K562 (cell line): Measurements from ENCODE around the gene IFT122. TPM values are rescaled to one million over a fixed set of nuclear protein-coding genes. Genes with fewer than 3 reads are reported as not detected.

Source experiments
- ATAC-seq: fragments of 200-7000 bp; cut with Tn5 transposase; 3 replicates; pipeline ENCODE4 v1.9.1; 2020; ENCODE audit warnings: moderate library complexity
- BruUV-seq: library from RNA; stranded (reverse); fragments of 400-500 nt; replicated peaks from 2 replicates; lab custom pipeline; 2021; lab: Mats Ljungman, UMichigan
- CTCF ChIA-PET: fragments of 300-600 bp; formaldehyde crosslinking; extraction: SDS; loops from one replicate; lab custom pipeline; 2021; ENCODE audit warnings: low intra/inter-chr PET ratio; lab: Yijun Ruan, JAX
- POLR2A ChIA-PET: fragments of 300-600, 350-650 bp; sonication (Branson Sonifier 250); formaldehyde crosslinking; extraction: SDS; loops from one replicate; lab custom pipeline; 2021; ENCODE audit warnings: antibody characterized with exemption, inconsistent platforms; lab: Yijun Ruan, JAX
- DNase-seq, 4 experiments: peaks; one replicate each; pipeline versions ENCODE4 v3.0.0 to v3.0.0-alpha.2; 2011 to 2018; ENCODE audit warnings: low spot score in 3 of 4, mixed read lengths in 3 of 4; ENCODE audit errors: extremely low read depth in 1 of 4
- FAIRE-seq: peaks from 2 replicates; lab custom pipeline; 2011; peaks lifted over from hg19 to GRCh38; lab: Jason Lieb, UNC
- H2AFZ ChIP-seq: 2 replicates; pipeline ENCODE4 v1.6.0; 2011; ENCODE audit warnings: low read depth, low read length, control low read depth, inconsistent platforms
- H3K27ac ChIP-seq: fragments of 200-600 bp; 3 replicates; pipeline ENCODE4 v1.8.0; 2011; ENCODE audit warnings: low read depth, mild to moderate bottlenecking, control low read depth, inconsistent platforms, low read length, moderate library complexity, mixed read lengths; ENCODE audit errors: extremely low read depth
- H3K27me3 ChIP-seq, 2 experiments: fragments of 300-600 bp in 1 of 2; 2 replicates in 1 of 2; 3 replicates in 1 of 2; pipeline versions ENCODE4 v1.6.0 to v1.8.0; 2011; ENCODE audit warnings: inconsistent platforms in 2 of 2, low read length in 2 of 2, mild to moderate bottlenecking in 1 of 2, mixed read lengths in 1 of 2, moderate library complexity in 1 of 2; ENCODE audit not compliant: control insufficient read depth in 2 of 2, insufficient read depth in 2 of 2
- H3K36me3 ChIP-seq: fragments of 300-600 bp; 3 replicates; pipeline ENCODE4 v1.8.0; 2011; ENCODE audit warnings: mild to moderate bottlenecking, low read length, inconsistent platforms; ENCODE audit not compliant: control insufficient read depth, insufficient read depth
- H3K4me1 ChIP-seq, 2 experiments: fragments of 200-600 bp in 1 of 2; replicated peaks in 1 of 2; 2 replicates in 1 of 2; 3 replicates in 1 of 2; pipeline versions ENCODE4 v1.5.1 to v1.8.0; 2011; ENCODE audit warnings: inconsistent platforms in 2 of 2, low read length in 2 of 2, mild to moderate bottlenecking in 1 of 2, mixed read lengths in 1 of 2, moderate library complexity in 1 of 2; ENCODE audit not compliant: control insufficient read depth in 2 of 2, insufficient read depth in 2 of 2
- H3K4me2 ChIP-seq: 2 replicates; pipeline ENCODE4 v1.6.1; 2011; ENCODE audit warnings: low read length, control low read depth, inconsistent platforms, mixed read lengths; ENCODE audit not compliant: insufficient read depth
- H3K4me3 ChIP-seq: fragments of 200-600 bp; sonication (generic), shearing (Covaris generic); 2 replicates; pipeline ENCODE4 v1.5.1; 2016; ENCODE audit warnings: control low read depth, inconsistent platforms
- H3K79me2 ChIP-seq: fragments of 200-600 bp; 3 replicates; pipeline ENCODE4 v1.8.0; 2011; ENCODE audit warnings: low read length, inconsistent platforms; ENCODE audit not compliant: control insufficient read depth, insufficient read depth
- H3K9ac ChIP-seq, 2 experiments: 2 replicates each; pipeline versions ENCODE4 v1.6.0 to v1.6.1; 2011; ENCODE audit warnings: low read depth in 2 of 2, low read length in 2 of 2, control low read depth in 1 of 2, inconsistent platforms in 1 of 2, mild to moderate bottlenecking in 1 of 2, mixed read lengths in 1 of 2; ENCODE audit not compliant: insufficient read depth in 1 of 2
- H3K9me1 ChIP-seq: one replicate; pipeline ENCODE4 v1.6.0; 2011; ENCODE audit warnings: inconsistent platforms, mild to moderate bottlenecking, low read length, moderate library complexity; ENCODE audit not compliant: control insufficient read depth, insufficient read depth
- H3K9me3 ChIP-seq: replicated peaks from 2 replicates; pipeline ENCODE4 v1.5.1; 2011; ENCODE audit warnings: low read depth, low read length, inconsistent platforms; ENCODE audit not compliant: control insufficient read depth, insufficient read depth
- H4K20me1 ChIP-seq: replicated peaks from 2 replicates; pipeline ENCODE4 v1.6.1; 2011; ENCODE audit warnings: low read length, inconsistent platforms, mixed read lengths; ENCODE audit not compliant: control insufficient read depth, insufficient read depth
- CBFB ChIP-seq: sonication (generic); formaldehyde crosslinking; IDR thresholded peaks from 2 replicates; pipeline ENCODE4 v1.4.0; 2020; ENCODE audit warnings: mild to moderate bottlenecking, missing genetic modification reagents
- TGIF2 ChIP-seq: sonication (generic); formaldehyde crosslinking; IDR thresholded peaks from 2 replicates; pipeline ENCODE4 v1.8.1; 2022; ENCODE audit warnings: mild to moderate bottlenecking, missing genetic modification reagents, moderate library complexity
- ZNF12 ChIP-seq: sonication (generic); formaldehyde crosslinking; IDR thresholded peaks from 2 replicates; pipeline ENCODE4 v1.4.0; 2020; ENCODE audit warnings: mild to moderate bottlenecking, missing genetic modification reagents
- ZNF316 ChIP-seq: fragments of 450-650 bp; IDR thresholded peaks from 2 replicates; pipeline ENCODE4 v1.6.1; 2016
- ZNF449 ChIP-seq: fragments of 250-450 bp; sonication (Bioruptor Pico); IDR thresholded peaks from 2 replicates; pipeline ENCODE4 v1.8.0; 2022; ENCODE audit warnings: moderate library complexity, mild to moderate bottlenecking, inconsistent platforms
- WGBS: fragments of 100-300 bp; shearing (Covaris generic); methylation state at CpG from one replicate; pipeline ENCODE4 v1.1.6; 2016; ENCODE audit warnings: low coverage, mixed read lengths; ENCODE audit not compliant: insufficient coverage; ENCODE audit errors: missing lambda C conversion rate; 5-methylcytosine and 5-hydroxymethylcytosine counted together
- in situ Hi-C: fragments of 300-500 bp; cut with MboI; formaldehyde crosslinking; loops from 4 replicates; pipeline ENCODE4 v1.15.0; 2018; ENCODE audit warnings: inconsistent platforms, mixed read lengths
- intact Hi-C: fragments of 100-400 bp; cut with micrococcal nuclease; formaldehyde crosslinking; loops from 2 replicates; pipeline ENCODE4 v1.14.2; 2022
- polyA plus RNA-seq, 8 experiments: library from polyadenylated mRNA; depleted of rRNA in 4 of 8; stranded (reverse) in 5 of 8; unstranded in 3 of 8; fragments of >200 nt; fragmentation: Nextera tagmentation in 2 of 8; fragmentation: Illumina TruSeq in 1 of 8; extraction: Ambion mirVana in 2 of 8; extraction: Trizol in 1 of 8; gene quantifications; 2 replicates each; pipeline versions ENCODE4 v1.2.1 to v1.2.3, GENCODE V29; 2011 to 2014; ENCODE audit warnings: inconsistent platforms in 1 of 8, missing spikeins in 1 of 8
- total RNA-seq, 7 experiments: library from RNA; depleted of rRNA in 6 of 7; stranded (reverse); fragments of >200 nt in 6 of 7; fragmentation: Illumina TruSeq in 2 of 7; extraction: Trizol in 2 of 7; gene quantifications; 2 replicates each; pipeline versions ENCODE4 v1.2.1 to v1.2.3, GENCODE V29; 2011 to 2021; ENCODE audit warnings: low replicate concordance in 1 of 7

The IFT122 gene
- total and polyA plus RNA-seq, 9 of the 15 experiments (the other 6 are each of a cell fraction or from before 2014, with no cell fraction given): 2.4 to 11.5 (median 7.7) TPM

DNA sequence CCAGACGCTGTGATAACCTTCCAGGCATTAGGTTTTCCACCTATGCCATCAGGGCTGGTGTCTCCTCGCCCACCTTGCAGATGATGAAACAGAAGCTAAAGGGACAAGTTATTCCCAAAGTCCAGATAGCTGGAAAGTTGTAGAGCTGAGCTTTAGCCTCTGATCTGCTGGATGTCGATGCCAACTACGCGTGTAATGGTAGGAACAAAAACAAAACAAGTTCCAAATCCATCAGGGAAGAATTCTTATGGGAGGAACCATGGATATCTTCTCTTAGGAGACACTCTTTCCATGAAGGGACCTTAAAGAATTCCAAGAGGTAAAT is 60.3 kb downstream of the IFT122 start (continued):
- TF ChIP-seq ZNF449 (CRISPR knock-in tag): no peak
- TF ChIP-seq TGIF2: no peak
- no peak for TF ChIP-seq CBFB

DNA sequence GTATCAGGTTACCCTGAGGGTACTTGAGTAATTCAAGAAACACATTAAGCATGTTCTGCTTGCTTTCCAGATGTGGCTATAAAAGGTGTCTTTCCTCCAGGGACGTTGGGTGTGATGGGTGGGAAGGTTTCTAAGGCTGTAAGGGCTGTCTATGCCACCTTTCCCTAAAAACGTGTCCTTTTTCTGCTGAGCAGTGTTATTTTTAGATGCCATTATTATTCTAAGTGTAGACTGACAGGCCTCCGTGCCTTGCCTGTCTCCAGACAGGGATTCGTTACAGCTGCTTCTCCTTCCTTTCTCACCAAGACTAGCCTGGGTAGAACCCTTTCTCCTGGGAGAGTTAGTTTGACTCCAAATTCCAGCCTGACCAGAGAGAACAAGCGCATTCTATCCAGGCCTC is 61.6 kb downstream of the IFT122 start:
- Histone ChIP-seq H4K20me1 (no peaks in the 10 kb centered on the region), H3K36me3 (0 out of 3 replicates have a peak, but pooled peaks cover 3% of the 10 kb centered on the region), H3K9me3 (no peaks in the 10 kb centered on the region), H3K9ac (no peak overlapping the region), H3K9me1 (no peaks in the 10 kb centered on the region), H3K27me3 (no peaks in the 10 kb centered on the region), H2AFZ (no peak overlapping the region), H3K4me2 (no peak overlapping the region), H3K27ac (no peak overlapping the region), H3K79me2 (no peaks in the 10 kb centered on the region), H3K4me1 (no peaks in the 10 kb centered on the region; a peak in 1 of 5 replicates), H3K4me3 (no peak overlapping the region)
- FAIRE-seq: no peak
- ChIA-PET POLR2A (no interaction called here), CTCF (no interaction called here)
- no TSS peak for BruUV-seq
- no peak for DNase-seq
- ATAC-seq: no peak
- 6% methylated on average over 2 of the region's 5 CpGs for WGBS
- intact Hi-C loops: no loop called here
- peak; percentile 25; the same call in 1 of the 2 replicates for TF ChIP-seq ZNF316
- TF ChIP-seq ZNF12 (CRISPR knock-in tag): no peak
- in situ Hi-C loops: no loop called here
